B cell (primary cell): Measurements from ENCODE around the gene LYAR. TPM values are rescaled to one million over a fixed set of nuclear protein-coding genes. Genes with fewer than 3 reads are reported as not detected.

Source experiments
- ATAC-seq: fragments of 200-7000 bp; cut with Tn5 transposase; one replicate; pipeline ENCODE4 v1.10.0; 2021; ENCODE audit warnings: low read depth, mild to moderate bottlenecking, moderate number of reproducible peaks, moderate library complexity
- CTCF ChIA-PET: fragments of 350-600 bp; sonication (Branson Sonifier 250); formaldehyde crosslinking; loops from one replicate; lab custom pipeline; 2021; ENCODE audit warnings: antibody characterized with exemption, inconsistent platforms; lab: Charles Lee
- POLR2A ChIA-PET: fragments of 350-600 bp; sonication (Branson Sonifier 250); formaldehyde crosslinking; loops from one replicate; lab custom pipeline; 2021; ENCODE audit warnings: antibody characterized with exemption; lab: Charles Lee
- DNase-seq: peaks from one replicate; pipeline ENCODE4 v3.0.0; 2013
- H2AFZ ChIP-seq: 2 replicates; pipeline ENCODE4 v1.6.1; 2012; ENCODE audit warnings: mild to moderate bottlenecking, low read depth, low read length; ENCODE audit not compliant: insufficient read depth, poor library complexity, severe bottlenecking
- H3K27ac ChIP-seq, 2 donors: 1 replicate in 1 of 2; 2 replicates in 1 of 2; pipeline ENCODE4 v1.5.1; 2012 to 2013; ENCODE audit warnings: low read length in 2 of 2, mild to moderate bottlenecking in 2 of 2, moderate library complexity in 1 of 2
- H3K27me3 ChIP-seq, 4 experiments: fragments of 200-600 bp in 1 of 4; sonication (generic) in 1 of 4; replicated peaks in 1 of 4; 1 replicate in 2 of 4; 2 replicates in 2 of 4; pipeline versions ENCODE4 v1.6.1 to v1.7.0; 2013 to 2016; ENCODE audit warnings: low read length in 3 of 4, mild to moderate bottlenecking in 2 of 4, mixed read lengths in 1 of 4, moderate library complexity in 1 of 4; ENCODE audit not compliant: insufficient read depth in 4 of 4, control insufficient read depth in 3 of 4; ENCODE audit errors: control extremely low read depth in 1 of 4
- H3K36me3 ChIP-seq, 2 experiments: replicated peaks in 1 of 2; 1 replicate in 1 of 2; 2 replicates in 1 of 2; pipeline versions ENCODE4 v1.6.1 to v1.7.1; 2013; ENCODE audit warnings: low read length in 1 of 2; ENCODE audit not compliant: insufficient read depth in 2 of 2, control insufficient read depth in 1 of 2; ENCODE audit errors: control extremely low read depth in 1 of 2, extremely low read depth in 1 of 2
- H3K4me1 ChIP-seq, 2 donors: fragments of 200-600 bp in 1 of 2; sonication (generic) in 1 of 2; 1 replicate in 1 of 2; 2 replicates in 1 of 2; pipeline versions ENCODE4 v1.5.1 to v1.6.1; 2013 to 2017; ENCODE audit warnings: low read length in 2 of 2; ENCODE audit not compliant: control insufficient read depth in 2 of 2, insufficient read depth in 2 of 2
- H3K4me2 ChIP-seq: replicated peaks from 2 replicates; pipeline ENCODE3; 2012; ENCODE audit warnings: mild to moderate bottlenecking, low read depth, low read length; ENCODE audit not compliant: poor library complexity, severe bottlenecking
- H3K4me3 ChIP-seq, 5 experiments: fragments of 200-600 bp in 1 of 5; sonication (generic) in 1 of 5; 1 replicate in 3 of 5; 2 replicates in 2 of 5; pipeline versions ENCODE4 v1.5.1 to v1.7.0; 2011 to 2016; ENCODE audit warnings: low read length in 4 of 5, mild to moderate bottlenecking in 4 of 5, low read depth in 2 of 5, control low read depth in 1 of 5, moderate library complexity in 1 of 5; ENCODE audit not compliant: insufficient read depth in 1 of 5; ENCODE audit errors: control extremely low read depth in 1 of 5, extremely low read depth in 1 of 5
- H3K79me2 ChIP-seq: fragments of 200-600 bp; sonication (generic); one replicate; pipeline ENCODE4 v1.6.0; 2016; ENCODE audit warnings: low read length; ENCODE audit not compliant: control insufficient read depth, insufficient read depth
- H3K9ac ChIP-seq: fragments of 200-600 bp; sonication (generic); 2 replicates; pipeline ENCODE4 v1.6.1; 2017; ENCODE audit warnings: mild to moderate bottlenecking, low read length, moderate library complexity
- H3K9me3 ChIP-seq, 3 donors: one replicate each; pipeline versions ENCODE4 v1.6.1 to v1.7.1; 2013; ENCODE audit warnings: low read length in 2 of 3; ENCODE audit not compliant: control insufficient read depth in 2 of 3, insufficient read depth in 1 of 3; ENCODE audit errors: control extremely low read depth in 1 of 3
- H4K20me1 ChIP-seq: 2 replicates; pipeline ENCODE4 v1.6.0; 2012; ENCODE audit warnings: mild to moderate bottlenecking, low read length; ENCODE audit not compliant: insufficient read depth, control insufficient read depth, poor library complexity, severe bottlenecking
- H3K27ac Mint-ChIP-seq: one replicate; pipeline ENCODE4 v1.8.0; 2021; ENCODE audit warnings: mixed read lengths
- H3K27me3 Mint-ChIP-seq: one replicate; pipeline ENCODE4 v1.8.0; 2021; ENCODE audit warnings: mixed read lengths
- H3K4me1 Mint-ChIP-seq: one replicate; pipeline ENCODE4 v1.8.0; 2021; ENCODE audit warnings: mixed read lengths
- H3K4me3 Mint-ChIP-seq: one replicate; pipeline ENCODE4 v1.8.0; 2021; ENCODE audit warnings: mixed read lengths
- H3K9me3 Mint-ChIP-seq: one replicate; pipeline ENCODE4 v1.8.0; 2022; ENCODE audit warnings: mixed read lengths; ENCODE audit not compliant: insufficient read depth
- EZH2 ChIP-seq: IDR thresholded peaks from 2 replicates; pipeline ENCODE4 v1.6.1; 2012; ENCODE audit warnings: borderline replicate concordance, low read depth, mild to moderate bottlenecking, moderate library complexity, low read length; ENCODE audit not compliant: insufficient read depth, poor library complexity, severe bottlenecking
- WGBS: methylation state at CpG from one replicate; pipeline ENCODE4 v1.1.5; 2013; ENCODE audit warnings: missing lambda C conversion rate; ENCODE audit not compliant: insufficient coverage; 5-methylcytosine and 5-hydroxymethylcytosine counted together
- intact Hi-C: fragments of 100-400 bp; cut with micrococcal nuclease; formaldehyde crosslinking; loops from one replicate; pipeline ENCODE4 v1.10.0; 2022
- polyA plus RNA-seq: library from polyadenylated mRNA; depleted of rRNA; stranded (reverse); fragments of >200 nt; gene quantifications from 2 replicates; pipeline ENCODE4 v1.2.3, GENCODE V29; 2012
- total RNA-seq, 2 donors: library from RNA; stranded (reverse); fragments of 120-200 nt in 1 of 2; gene quantifications; 1 replicate in 1 of 2; 2 replicates in 1 of 2; pipeline versions ENCODE4 v1.2.3 to v1.2.4, GENCODE V29; 2013 to 2022
- TF ChIP-seq, protein P1 (sequence below): fragments of 200-600 bp; IDR thresholded peaks from one replicate; pipeline ENCODE4 v1.8.0; 2022; ENCODE audit warnings: antibody characterized with exemption, mild to moderate bottlenecking

Gene LYAR
- total and polyA plus RNA-seq, 2 donors (not counting 1 experiment from before 2014, with no cell fraction given), result 3.0 to 11.5 TPM

DNA sequence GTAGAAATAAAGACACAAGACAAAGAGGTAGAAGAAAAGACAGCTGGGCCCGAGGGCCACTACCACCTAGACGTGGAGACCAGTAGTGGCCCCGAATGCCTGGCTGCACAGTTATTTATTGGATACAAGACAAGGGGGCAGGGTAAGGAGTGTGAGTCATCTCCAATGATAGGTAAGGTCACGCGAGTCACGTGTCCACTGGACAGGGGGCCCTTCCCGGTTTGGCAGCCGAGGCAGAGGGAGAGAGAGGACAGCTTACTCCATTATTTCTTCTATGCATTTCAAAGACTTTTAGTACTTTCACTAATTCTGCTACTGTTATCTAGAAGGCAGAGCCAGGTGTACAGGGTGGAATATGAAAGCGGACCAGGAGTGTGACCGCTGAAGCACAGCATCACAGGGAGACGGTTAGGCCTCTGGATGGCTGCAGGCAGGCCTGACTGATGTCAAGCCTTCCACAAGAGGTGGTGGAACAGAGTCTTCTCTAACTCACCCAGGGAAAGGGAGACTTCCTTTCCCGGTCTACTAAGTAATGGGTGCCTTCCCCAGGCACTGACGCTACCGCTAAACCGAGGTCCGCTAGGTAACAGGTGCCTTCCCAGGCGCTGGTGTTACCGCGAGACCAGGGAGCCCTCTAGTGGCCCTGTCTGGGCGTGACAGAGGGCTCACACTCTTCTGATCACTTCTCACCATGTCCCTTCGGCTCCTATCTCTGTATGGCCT lies 45.0 kb upstream of the LYAR start:
- peaks cover 0 to 11% (median under 1%) of the 10 kb centered on the region in 4 experiments for H3K27me3 ChIP-seq
- ATAC-seq (peak; percentile 65), DNase-seq (peak; percentile 74)
- TF ChIP-seq, protein P1, sequence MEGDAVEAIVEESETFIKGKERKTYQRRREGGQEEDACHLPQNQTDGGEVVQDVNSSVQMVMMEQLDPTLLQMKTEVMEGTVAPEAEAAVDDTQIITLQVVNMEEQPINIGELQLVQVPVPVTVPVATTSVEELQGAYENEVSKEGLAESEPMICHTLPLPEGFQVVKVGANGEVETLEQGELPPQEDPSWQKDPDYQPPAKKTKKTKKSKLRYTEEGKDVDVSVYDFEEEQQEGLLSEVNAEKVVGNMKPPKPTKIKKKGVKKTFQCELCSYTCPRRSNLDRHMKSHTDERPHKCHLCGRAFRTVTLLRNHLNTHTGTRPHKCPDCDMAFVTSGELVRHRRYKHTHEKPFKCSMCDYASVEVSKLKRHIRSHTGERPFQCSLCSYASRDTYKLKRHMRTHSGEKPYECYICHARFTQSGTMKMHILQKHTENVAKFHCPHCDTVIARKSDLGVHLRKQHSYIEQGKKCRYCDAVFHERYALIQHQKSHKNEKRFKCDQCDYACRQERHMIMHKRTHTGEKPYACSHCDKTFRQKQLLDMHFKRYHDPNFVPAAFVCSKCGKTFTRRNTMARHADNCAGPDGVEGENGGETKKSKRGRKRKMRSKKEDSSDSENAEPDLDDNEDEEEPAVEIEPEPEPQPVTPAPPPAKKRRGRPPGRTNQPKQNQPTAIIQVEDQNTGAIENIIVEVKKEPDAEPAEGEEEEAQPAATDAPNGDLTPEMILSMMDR, result peak; percentile 86
- TF ChIP-seq EZH2, result no peak
- H3K4me3 ChIP-seq, result no peak overlapping the region
- H3K36me3 ChIP-seq, result no peaks in the 10 kb centered on the region
- CTCF ChIA-PET, result interaction anchor here (0.7 to 3.7 kb wide), 5 partner anchors 20 to 84 kb away, joined by 3 to 18 read pairs (median 6); no protein-coding TSS in a partner anchor
- peaks cover 0 to 10% (median 0%) of the 10 kb centered on the region in 3 donors for H3K9me3 ChIP-seq
- H4K20me1 ChIP-seq, result no peaks in the 10 kb centered on the region
- peaks cover 0 to 8% of the 10 kb centered on the region in 2 donors for H3K4me1 ChIP-seq
- no peak overlapping the region for H3K27ac Mint-ChIP-seq
- peaks cover 4% of the 10 kb centered on the region for H3K4me1 Mint-ChIP-seq
- 51% methylated on average over 18 of the region's 21 CpGs for WGBS
- no peak overlapping the region for H3K27ac ChIP-seq
- H3K9ac ChIP-seq, result no peak overlapping the region
- POLR2A ChIA-PET, result no interaction called here
- H3K4me3 Mint-ChIP-seq, result no peak overlapping the region
- H3K27me3 Mint-ChIP-seq, result peaks cover 14% of the 10 kb centered on the region
- no peak overlapping the region for H3K4me2 ChIP-seq
- H2AFZ ChIP-seq, result peak overlapping the region; percentile 52
- no peaks in the 10 kb centered on the region for H3K9me3 Mint-ChIP-seq
- intact Hi-C loops, result loop anchor here (1.0 to 2.0 kb wide), 2 partner anchors 74 to 83 kb away; no protein-coding TSS in a partner anchor
- H3K79me2 ChIP-seq, result no peaks in the 10 kb centered on the region

DNA sequence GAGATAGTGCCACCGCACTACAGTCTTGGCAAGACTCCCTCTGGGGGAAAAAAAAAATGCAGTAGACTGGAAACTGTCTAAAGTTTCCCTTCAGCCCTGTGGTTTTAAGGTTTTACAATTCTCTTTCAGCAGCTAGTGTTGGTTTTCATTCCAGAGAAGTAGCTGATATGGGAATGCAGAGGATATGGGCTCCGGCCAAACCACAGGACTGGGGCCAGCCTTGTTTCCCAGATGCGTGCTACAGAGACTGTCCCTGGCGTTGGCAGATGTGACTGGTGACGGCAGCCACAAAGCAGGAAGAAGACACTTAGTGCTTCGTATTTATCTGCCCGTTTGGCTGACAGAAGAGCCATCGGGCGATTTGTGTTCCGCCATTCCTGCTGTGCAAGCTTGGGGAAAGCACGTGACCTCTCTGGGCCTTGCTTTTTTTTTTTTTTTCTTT lies 43.3 kb upstream of the LYAR start:
- Mint-ChIP-seq H3K4me3 (no peak overlapping the region), H3K27me3 (peaks cover 14% of the 10 kb centered on the region), H3K4me1 (peaks cover 4% of the 10 kb centered on the region), H3K27ac (no peak overlapping the region), H3K9me3 (no peaks in the 10 kb centered on the region)
- H3K4me3 ChIP-seq, result no peak overlapping the region
- H3K36me3 ChIP-seq, result no peaks in the 10 kb centered on the region
- TF ChIP-seq, protein P1, result no peak
- no peak for TF ChIP-seq EZH2
- 21% methylated on average over 7 of the region's 11 CpGs for WGBS
- no peaks in the 10 kb centered on the region for H4K20me1 ChIP-seq
- H3K27me3 ChIP-seq, result peaks cover 0 to 7% (median under 1%) of the 10 kb centered on the region in 4 experiments
- no peak overlapping the region for H3K27ac ChIP-seq
- H2AFZ ChIP-seq, result no peak overlapping the region
- POLR2A ChIA-PET, result no interaction called here
- no peak overlapping the region for H3K9ac ChIP-seq
- no peak for ATAC-seq
- CTCF ChIA-PET, result interaction anchor here (1.8 to 3.7 kb wide), 2 partner anchors 73 to 81 kb away, joined by 6 to 14 read pairs; no protein-coding TSS in a partner anchor
- no peaks in the 10 kb centered on the region for H3K79me2 ChIP-seq
- no peak overlapping the region for H3K4me2 ChIP-seq
- DNase-seq, result no peak
- H3K4me1 ChIP-seq, result peaks cover 0 to 8% of the 10 kb centered on the region in 2 donors
- peaks cover 0 to 10% (median 0%) of the 10 kb centered on the region in 3 donors for H3K9me3 ChIP-seq
- intact Hi-C loops, result no loop called here
